Hepatocyte (in vitro differentiated cells): ENCODE measurements around the gene ABTB1. TPM values are rescaled to one million over a fixed set of nuclear protein-coding genes. Genes with fewer than 3 reads are reported as not detected.

ENCODE experiments used
- DNase-seq: peaks from one replicate; pipeline ENCODE4 v3.0.0-alpha.2; 2016; ENCODE audit warnings: low spot score
- H2AFZ ChIP-seq: fragments of 200-600 bp; sonication (generic); 2 replicates; pipeline ENCODE4 v1.6.0; 2016; ENCODE audit warnings: antibody characterized with exemption, mild to moderate bottlenecking
- H3K27ac ChIP-seq: fragments of 200-600 bp; sonication (generic); 2 replicates; pipeline ENCODE4 v1.5.1; 2016; ENCODE audit warnings: mild to moderate bottlenecking
- H3K27me3 ChIP-seq: fragments of 200-600 bp; sonication (generic); 2 replicates; pipeline ENCODE4 v1.6.1; 2016
- H3K36me3 ChIP-seq: fragments of 200-600 bp; sonication (generic); replicated peaks from 2 replicates; pipeline ENCODE4 v1.5.1; 2016; ENCODE audit warnings: low read depth; ENCODE audit not compliant: insufficient read depth
- H3K4me1 ChIP-seq: fragments of 200-600 bp; sonication (generic); 2 replicates; pipeline ENCODE4 v1.5.1; 2016; ENCODE audit warnings: mild to moderate bottlenecking, moderate library complexity; ENCODE audit not compliant: insufficient read depth
- H3K4me2 ChIP-seq: fragments of 200-600 bp; sonication (generic); 2 replicates; pipeline ENCODE4 v1.6.0; 2016
- H3K4me3 ChIP-seq: fragments of 200-600 bp; sonication (generic); 2 replicates; pipeline ENCODE4 v1.5.1; 2016; ENCODE audit warnings: mild to moderate bottlenecking
- H3K79me2 ChIP-seq: fragments of 200-600 bp; sonication (generic); 2 replicates; pipeline ENCODE4 v1.6.0; 2017; ENCODE audit warnings: mild to moderate bottlenecking
- H3K9me2 ChIP-seq: fragments of 200-600 bp; sonication (generic); replicated peaks from 2 replicates; pipeline ENCODE4 v1.6.0; 2017; ENCODE audit warnings: mild to moderate bottlenecking; ENCODE audit not compliant: insufficient read depth
- H3K9me3 ChIP-seq: fragments of 200-600 bp; sonication (generic); 2 replicates; pipeline ENCODE4 v1.5.1; 2016; ENCODE audit warnings: low read depth, mild to moderate bottlenecking
- H4K20me1 ChIP-seq: fragments of 200-600 bp; sonication (generic); 2 replicates; pipeline ENCODE4 v1.6.0; 2016; ENCODE audit warnings: mild to moderate bottlenecking; ENCODE audit not compliant: insufficient read depth, poor library complexity, severe bottlenecking
- EZH2 ChIP-seq: fragments of 200-600 bp; sonication (generic); IDR thresholded peaks from 2 replicates; pipeline ENCODE4 v1.6.1; 2016; ENCODE audit warnings: antibody characterized with exemption, mild to moderate bottlenecking, borderline replicate concordance
- EZH2phosphoT487 ChIP-seq: fragments of 200-600 bp; sonication (generic); IDR thresholded peaks from one replicate; pipeline ENCODE4 v1.6.1; 2018; ENCODE audit warnings: antibody characterized with exemption, mild to moderate bottlenecking, low read depth, moderate library complexity; ENCODE audit not compliant: unreplicated experiment, severe bottlenecking
- WGBS: methylation state at CpG from one replicate; pipeline ENCODE4 v1.1.6; 2016; ENCODE audit warnings: low lambda C conversion rate; ENCODE audit errors: missing lambda C conversion rate; 5-methylcytosine and 5-hydroxymethylcytosine counted together
- polyA plus RNA-seq: library from polyadenylated mRNA; unstranded; fragments of >200 nt; fragmentation: Nextera tagmentation; extraction: Ambion mirVana; gene quantifications from 2 replicates; pipeline ENCODE4 v1.2.1, GENCODE V29; 2016
- total RNA-seq: library from RNA; depleted of rRNA; stranded (reverse); fragments of >200 nt; gene quantifications from 2 replicates; pipeline ENCODE4 v1.2.3, GENCODE V29; 2014
- TF ChIP-seq, protein P1 (sequence below): fragments of 200-600 bp; sonication (generic); IDR thresholded peaks from 2 replicates; pipeline ENCODE4 v1.5.1; 2016; ENCODE audit warnings: antibody characterized with exemption, mild to moderate bottlenecking; ENCODE audit not compliant: poor library complexity

Gene ABTB1
- total and polyA plus RNA-seq, 2 experiments from 2014 or later: 4.7 to 13.8 TPM

DNA sequence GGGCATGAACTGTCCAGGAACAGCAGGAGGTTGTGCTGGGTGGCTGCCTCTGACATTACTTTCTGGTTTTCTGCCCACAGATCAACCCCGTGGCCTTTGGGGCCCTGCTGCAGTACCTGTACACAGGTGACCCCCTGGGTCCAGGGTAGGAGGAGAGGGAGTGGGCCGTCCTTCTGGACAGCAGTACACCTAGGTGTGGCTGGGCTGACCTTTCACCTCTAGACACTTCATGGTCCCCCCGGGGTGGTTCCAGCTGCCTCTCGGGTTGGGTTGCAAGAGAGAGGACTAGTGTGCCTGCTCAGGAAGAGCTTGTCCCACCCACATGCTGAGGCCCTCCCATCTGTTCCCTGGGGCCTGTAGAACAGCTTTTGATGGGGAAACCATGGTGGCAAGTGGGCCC, 3.7 kb downstream of the ABTB1 start:
- DNase-seq: no peak

DNA sequence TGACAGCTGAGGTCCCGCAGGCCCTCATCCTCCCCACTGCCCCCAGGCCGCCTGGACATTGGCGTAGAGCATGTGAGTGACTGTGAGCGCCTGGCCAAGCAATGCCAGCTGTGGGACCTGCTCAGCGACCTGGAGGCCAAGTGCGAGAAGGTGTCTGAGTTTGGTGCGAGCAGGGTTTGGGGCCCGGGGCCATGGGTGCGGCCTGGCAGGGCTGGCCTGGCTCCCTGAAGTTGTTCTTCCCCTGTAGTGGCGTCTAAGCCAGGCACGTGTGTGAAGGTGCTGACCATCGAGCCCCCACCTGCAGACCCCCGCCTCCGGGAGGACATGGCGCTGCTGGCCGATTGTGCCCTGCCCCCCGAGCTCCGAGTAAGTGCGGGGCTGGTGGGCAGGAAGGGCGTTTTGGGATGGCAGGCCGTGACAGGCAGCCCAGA, 4.2 kb downstream of the ABTB1 start:
- Histone ChIP-seq H3K27me3 (no peaks in the 10 kb centered on the region), H3K36me3 (no peaks in the 10 kb centered on the region), H3K4me2 (no peak overlapping the region), H3K79me2 (no peaks in the 10 kb centered on the region), H3K9me3 (no peaks in the 10 kb centered on the region), H3K9me2 (no peaks in the 10 kb centered on the region), H2AFZ (no peak overlapping the region), H4K20me1 (no peaks in the 10 kb centered on the region), H3K4me3 (no peak overlapping the region), H3K27ac (no peak overlapping the region), H3K4me1 (peaks cover 4% of the 10 kb centered on the region)
- TF ChIP-seq EZH2phosphoT487: no peak
- TF ChIP-seq, protein P1, sequence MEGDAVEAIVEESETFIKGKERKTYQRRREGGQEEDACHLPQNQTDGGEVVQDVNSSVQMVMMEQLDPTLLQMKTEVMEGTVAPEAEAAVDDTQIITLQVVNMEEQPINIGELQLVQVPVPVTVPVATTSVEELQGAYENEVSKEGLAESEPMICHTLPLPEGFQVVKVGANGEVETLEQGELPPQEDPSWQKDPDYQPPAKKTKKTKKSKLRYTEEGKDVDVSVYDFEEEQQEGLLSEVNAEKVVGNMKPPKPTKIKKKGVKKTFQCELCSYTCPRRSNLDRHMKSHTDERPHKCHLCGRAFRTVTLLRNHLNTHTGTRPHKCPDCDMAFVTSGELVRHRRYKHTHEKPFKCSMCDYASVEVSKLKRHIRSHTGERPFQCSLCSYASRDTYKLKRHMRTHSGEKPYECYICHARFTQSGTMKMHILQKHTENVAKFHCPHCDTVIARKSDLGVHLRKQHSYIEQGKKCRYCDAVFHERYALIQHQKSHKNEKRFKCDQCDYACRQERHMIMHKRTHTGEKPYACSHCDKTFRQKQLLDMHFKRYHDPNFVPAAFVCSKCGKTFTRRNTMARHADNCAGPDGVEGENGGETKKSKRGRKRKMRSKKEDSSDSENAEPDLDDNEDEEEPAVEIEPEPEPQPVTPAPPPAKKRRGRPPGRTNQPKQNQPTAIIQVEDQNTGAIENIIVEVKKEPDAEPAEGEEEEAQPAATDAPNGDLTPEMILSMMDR: no peak
- no peak for TF ChIP-seq EZH2
- 95% methylated on average over 19 of the region's 21 CpGs for WGBS
- DNase-seq: no peak

More for the DNA sequence above, 3.7 kb downstream of the ABTB1 start:
- H3K79me2 ChIP-seq: no peaks in the 10 kb centered on the region
- H4K20me1 ChIP-seq: no peaks in the 10 kb centered on the region
- no peaks in the 10 kb centered on the region for H3K36me3 ChIP-seq
- TF ChIP-seq EZH2phosphoT487 (no peak), EZH2 (no peak)
- H3K4me2 ChIP-seq: no peak overlapping the region
- H2AFZ ChIP-seq: no peak overlapping the region
- no peaks in the 10 kb centered on the region for H3K9me2 ChIP-seq
- H3K4me3 ChIP-seq: no peak overlapping the region
- WGBS: 91% methylated on average over 4 of the region's 4 CpGs
- H3K27me3 ChIP-seq: no peaks in the 10 kb centered on the region
- H3K4me1 ChIP-seq: peaks cover 5% of the 10 kb centered on the region
- no peak overlapping the region for H3K27ac ChIP-seq
- no peaks in the 10 kb centered on the region for H3K9me3 ChIP-seq

DNA sequence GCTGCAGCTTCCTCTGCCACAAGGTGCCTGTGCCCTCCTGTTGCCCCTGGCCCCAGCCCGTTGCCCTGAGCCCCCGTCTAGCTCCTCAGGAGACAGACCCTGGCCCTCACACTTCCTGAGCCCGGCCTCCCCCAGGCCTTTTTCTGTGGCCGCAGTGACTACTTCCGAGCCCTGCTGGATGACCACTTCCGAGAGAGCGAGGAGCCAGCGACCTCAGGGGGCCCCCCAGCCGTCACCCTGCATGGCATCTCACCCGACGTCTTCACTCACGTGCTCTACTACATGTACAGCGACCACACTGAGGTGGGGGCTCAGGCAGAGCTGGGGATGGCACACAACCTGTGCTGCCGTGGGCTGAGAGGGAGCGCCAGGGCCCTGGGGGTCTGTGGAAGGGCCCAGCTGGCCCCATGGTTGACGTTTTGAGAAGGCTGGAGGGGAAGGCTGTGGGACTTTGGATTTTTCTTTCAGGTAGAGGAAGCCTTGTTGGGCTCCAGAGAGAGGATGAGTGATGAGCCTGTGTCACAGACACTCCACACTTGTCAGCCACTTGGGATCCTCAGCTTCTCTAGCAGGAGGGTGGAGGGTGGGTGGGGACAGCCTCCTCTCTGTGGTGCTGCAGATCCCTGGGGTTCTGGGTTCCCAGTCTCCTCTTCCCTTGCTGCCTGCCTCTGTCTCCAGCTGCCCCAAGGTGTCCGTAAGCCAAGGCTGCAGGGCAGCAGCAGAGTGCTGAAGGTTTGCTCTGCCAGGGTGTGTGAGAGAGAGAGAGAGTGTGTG, 5.0 kb downstream of the ABTB1 start:
- H3K27me3 ChIP-seq: no peaks in the 10 kb centered on the region
- no peaks in the 10 kb centered on the region for H3K9me3 ChIP-seq
- no peaks in the 10 kb centered on the region for H3K9me2 ChIP-seq
- no peak overlapping the region for H3K4me2 ChIP-seq
- TF ChIP-seq EZH2 (no peak), EZH2phosphoT487 (no peak)
- TF ChIP-seq, protein P1: no peak
- no peak overlapping the region for H3K27ac ChIP-seq
- no peaks in the 10 kb centered on the region for H3K79me2 ChIP-seq
- DNase-seq: no peak
- H4K20me1 ChIP-seq: no peaks in the 10 kb centered on the region
- 92% methylated on average over 17 of the region's 17 CpGs for whole genome bisulfite sequencing
- no peaks in the 10 kb centered on the region for H3K4me1 ChIP-seq
- no peak overlapping the region for H2AFZ ChIP-seq
- H3K36me3 ChIP-seq: no peaks in the 10 kb centered on the region
- H3K4me3 ChIP-seq: no peak overlapping the region

DNA sequence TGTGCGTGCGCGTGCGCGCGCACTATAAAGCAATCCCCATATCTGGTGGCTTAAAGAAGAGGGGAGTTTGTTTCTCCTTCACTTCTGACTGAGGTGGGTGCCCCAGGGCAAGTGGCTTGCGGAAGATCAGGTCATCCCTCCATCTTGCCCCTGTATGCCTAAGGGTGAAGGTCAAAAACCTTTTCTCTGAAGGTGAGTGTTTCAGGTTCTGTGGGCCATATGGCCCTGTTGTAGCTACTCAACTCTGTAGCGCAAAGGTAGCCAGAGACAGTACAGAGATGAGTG, 5.5 kb downstream of the ABTB1 start:
- no peak overlapping the region for H3K27ac ChIP-seq
- H3K27me3 ChIP-seq: no peaks in the 10 kb centered on the region
- no peak overlapping the region for H3K4me2 ChIP-seq
- WGBS: 90% methylated on average over 8 of the region's 8 CpGs
- no peak overlapping the region for H2AFZ ChIP-seq
- no peaks in the 10 kb centered on the region for H3K79me2 ChIP-seq
- no peaks in the 10 kb centered on the region for H3K4me1 ChIP-seq
- no peak for TF ChIP-seq EZH2
- TF ChIP-seq, protein P1: no peak
- no peak for TF ChIP-seq EZH2phosphoT487
- no peaks in the 10 kb centered on the region for H3K9me3 ChIP-seq
- H3K36me3 ChIP-seq: no peaks in the 10 kb centered on the region
- H4K20me1 ChIP-seq: no peaks in the 10 kb centered on the region
- DNase-seq: no peak
- no peaks in the 10 kb centered on the region for H3K9me2 ChIP-seq
- no peak overlapping the region for H3K4me3 ChIP-seq
